ENCODE measurements around the gene STARD5.

GRCh38 chr15:81339321-81339720, 15.4 kb upstream of the STARD5 start:
- no peak for TF ChIP-seq STAT1 (IDR thresholded peaks at IDR 0.05; ENCODE audit: unreplicated experiment)
- no peak for TF ChIP-seq EZH2phosphoT487 (IDR thresholded peaks at IDR 0.05; ENCODE audit: unreplicated experiment)
- TF ChIP-seq CTCF (conservative IDR thresholded peaks at IDR 0.05; ENCODE audit: low read depth in 2 of 2), result no peak
- TF ChIP-seq REST (IDR thresholded peaks at IDR 0.05; ENCODE audit: unreplicated experiment), result no peak
- TF ChIP-seq EZH2 (IDR thresholded peaks at IDR 0.05; ENCODE audit: low read depth, unreplicated experiment), result no peak
- TF ChIP-seq POLR2AphosphoS5 (IDR thresholded peaks at IDR 0.05; ENCODE audit: low read depth), result no peak

All from GM23338 (cell line).